ENCODE measurements around the gene NPW.

NPW gene

DNA sequence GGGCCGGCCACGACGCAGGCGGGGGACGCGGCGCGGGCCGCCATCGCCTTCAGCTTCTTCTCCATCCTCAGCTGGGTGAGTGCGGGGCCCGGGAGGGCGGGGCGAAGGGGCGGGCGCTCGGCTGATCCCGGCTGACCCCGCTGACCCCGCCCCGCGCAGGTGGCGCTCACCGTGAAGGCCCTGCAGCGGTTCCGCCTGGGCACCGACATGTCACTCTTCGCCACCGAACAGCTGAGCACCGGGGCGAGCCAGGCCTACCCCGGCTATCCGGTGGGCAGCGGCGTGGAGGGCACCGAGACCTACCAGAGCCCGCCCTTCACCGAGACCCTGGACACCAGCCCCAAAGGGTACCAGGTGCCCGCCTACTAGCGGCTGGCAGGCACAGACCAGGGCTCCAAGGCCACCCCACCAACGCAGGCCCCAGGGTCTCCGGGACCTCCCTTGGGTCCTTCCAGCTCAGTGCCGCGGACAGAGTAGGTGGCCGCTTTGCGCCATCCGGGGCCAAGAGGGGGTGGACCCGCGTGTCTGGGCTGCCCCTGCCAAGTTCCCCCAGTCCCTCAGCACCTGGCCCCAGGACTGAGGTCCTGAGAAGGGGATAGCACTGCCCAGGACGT lies 26.8 kb upstream of the NPW start:
- DNase-seq (ENCODE audit: low read depth) = no peak
- TF ChIP-seq POLR2A (IDR thresholded peaks at IDR 0.05; ENCODE audit: extremely low read depth, insufficient read length) = no peak
- no peak for TF ChIP-seq MYC (IDR thresholded peaks at IDR 0.05; ENCODE audit: low read depth, low read length)
- TF ChIP-seq, protein P1, sequence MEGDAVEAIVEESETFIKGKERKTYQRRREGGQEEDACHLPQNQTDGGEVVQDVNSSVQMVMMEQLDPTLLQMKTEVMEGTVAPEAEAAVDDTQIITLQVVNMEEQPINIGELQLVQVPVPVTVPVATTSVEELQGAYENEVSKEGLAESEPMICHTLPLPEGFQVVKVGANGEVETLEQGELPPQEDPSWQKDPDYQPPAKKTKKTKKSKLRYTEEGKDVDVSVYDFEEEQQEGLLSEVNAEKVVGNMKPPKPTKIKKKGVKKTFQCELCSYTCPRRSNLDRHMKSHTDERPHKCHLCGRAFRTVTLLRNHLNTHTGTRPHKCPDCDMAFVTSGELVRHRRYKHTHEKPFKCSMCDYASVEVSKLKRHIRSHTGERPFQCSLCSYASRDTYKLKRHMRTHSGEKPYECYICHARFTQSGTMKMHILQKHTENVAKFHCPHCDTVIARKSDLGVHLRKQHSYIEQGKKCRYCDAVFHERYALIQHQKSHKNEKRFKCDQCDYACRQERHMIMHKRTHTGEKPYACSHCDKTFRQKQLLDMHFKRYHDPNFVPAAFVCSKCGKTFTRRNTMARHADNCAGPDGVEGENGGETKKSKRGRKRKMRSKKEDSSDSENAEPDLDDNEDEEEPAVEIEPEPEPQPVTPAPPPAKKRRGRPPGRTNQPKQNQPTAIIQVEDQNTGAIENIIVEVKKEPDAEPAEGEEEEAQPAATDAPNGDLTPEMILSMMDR (IDR thresholded peaks at IDR 0.05; ENCODE audit: low read depth, low read length) = no peak
- TF ChIP-seq, protein P2, sequence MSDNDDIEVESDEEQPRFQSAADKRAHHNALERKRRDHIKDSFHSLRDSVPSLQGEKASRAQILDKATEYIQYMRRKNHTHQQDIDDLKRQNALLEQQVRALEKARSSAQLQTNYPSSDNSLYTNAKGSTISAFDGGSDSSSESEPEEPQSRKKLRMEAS (IDR thresholded peaks at IDR 0.05; ENCODE audit: low read depth, low read length) = no peak
- H3K4me3 ChIP-seq (ENCODE audit: low read depth, low read length) = no peak overlapping the region

DNA sequence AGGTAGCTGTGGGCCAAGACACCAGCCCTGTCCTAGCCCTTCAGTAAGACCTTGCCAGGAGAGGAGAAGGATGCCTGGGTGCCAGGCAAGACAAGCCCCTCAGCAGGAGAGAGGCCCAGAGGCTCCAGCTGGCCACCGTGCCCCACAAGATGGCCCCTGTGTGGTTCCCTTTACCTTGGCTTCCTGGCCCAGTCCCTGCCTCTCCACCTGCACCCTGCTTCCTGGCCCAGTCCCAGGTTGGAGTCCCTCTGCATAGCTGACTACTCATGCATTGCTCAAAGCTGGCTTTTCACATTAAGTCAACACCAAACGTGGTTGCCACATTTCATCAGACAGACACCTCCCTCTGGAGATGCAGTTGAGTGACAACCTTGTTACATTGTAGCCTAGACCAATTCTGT lies 25.9 kb upstream of the NPW start:
- no peak overlapping the region for H3K4me3 ChIP-seq (ENCODE audit: low read depth, low read length)
- DNase-seq (ENCODE audit: low read depth) = no peak
- TF ChIP-seq POLR2A (IDR thresholded peaks at IDR 0.05; ENCODE audit: extremely low read depth, insufficient read length) (no peak), MYC (IDR thresholded peaks at IDR 0.05; ENCODE audit: low read depth, low read length) (no peak)
- TF ChIP-seq, protein P2 (IDR thresholded peaks at IDR 0.05; ENCODE audit: low read depth, low read length) = no peak
- TF ChIP-seq, protein P1 (IDR thresholded peaks at IDR 0.05; ENCODE audit: low read depth, low read length) = no peak

DNA sequence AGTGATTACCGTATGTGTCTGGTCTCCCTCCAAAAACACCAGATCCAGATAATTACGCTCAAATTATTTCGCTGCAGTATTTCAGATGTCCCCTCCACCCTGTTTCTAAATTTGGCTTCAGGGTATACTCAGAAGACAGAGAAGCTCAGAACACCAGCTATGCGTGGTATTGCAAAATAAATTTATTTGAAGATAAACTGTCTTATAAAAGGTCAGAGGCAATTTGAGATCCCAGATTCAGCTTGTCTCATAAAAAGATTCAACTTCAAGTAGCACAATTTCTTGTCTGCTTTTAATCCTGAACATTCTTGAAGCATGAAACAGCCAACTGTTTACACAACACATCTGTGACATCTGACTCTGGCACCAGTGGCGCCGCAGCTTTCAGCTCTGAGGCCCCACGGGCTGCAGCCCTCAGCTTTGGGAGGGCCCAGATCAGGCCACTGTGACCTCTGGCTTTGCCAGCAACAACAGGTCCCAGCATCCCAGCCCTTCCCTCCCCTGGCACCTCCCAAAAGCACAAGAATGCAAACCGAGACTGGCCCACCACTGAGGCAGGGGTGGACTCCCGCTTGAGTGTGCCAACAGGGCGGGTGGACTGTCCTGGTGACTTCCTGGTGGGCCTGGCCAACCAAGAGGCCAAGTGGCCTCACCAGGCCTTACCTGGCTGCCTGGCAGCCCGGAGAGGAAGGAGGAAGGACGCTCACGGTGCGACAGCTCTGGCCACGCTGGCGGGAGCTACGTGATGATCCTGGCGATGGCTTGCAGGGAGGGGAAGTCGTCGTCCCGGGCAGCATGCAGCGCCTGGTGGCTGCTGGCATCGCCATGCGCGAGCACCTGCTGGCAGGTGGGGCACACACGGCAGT lies 21.9 kb upstream of the NPW start:
- no peak overlapping the region for H3K4me3 ChIP-seq (ENCODE audit: low read depth, low read length)
- DNase-seq (ENCODE audit: low read depth) = no peak
- TF ChIP-seq MYC (IDR thresholded peaks at IDR 0.05; ENCODE audit: low read depth, low read length) (no peak), POLR2A (IDR thresholded peaks at IDR 0.05; ENCODE audit: extremely low read depth, insufficient read length) (no peak)
- TF ChIP-seq, protein P1 (IDR thresholded peaks at IDR 0.05; ENCODE audit: low read depth, low read length) = no peak
- TF ChIP-seq, protein P2 (IDR thresholded peaks at IDR 0.05; ENCODE audit: low read depth, low read length) = no peak

DNA sequence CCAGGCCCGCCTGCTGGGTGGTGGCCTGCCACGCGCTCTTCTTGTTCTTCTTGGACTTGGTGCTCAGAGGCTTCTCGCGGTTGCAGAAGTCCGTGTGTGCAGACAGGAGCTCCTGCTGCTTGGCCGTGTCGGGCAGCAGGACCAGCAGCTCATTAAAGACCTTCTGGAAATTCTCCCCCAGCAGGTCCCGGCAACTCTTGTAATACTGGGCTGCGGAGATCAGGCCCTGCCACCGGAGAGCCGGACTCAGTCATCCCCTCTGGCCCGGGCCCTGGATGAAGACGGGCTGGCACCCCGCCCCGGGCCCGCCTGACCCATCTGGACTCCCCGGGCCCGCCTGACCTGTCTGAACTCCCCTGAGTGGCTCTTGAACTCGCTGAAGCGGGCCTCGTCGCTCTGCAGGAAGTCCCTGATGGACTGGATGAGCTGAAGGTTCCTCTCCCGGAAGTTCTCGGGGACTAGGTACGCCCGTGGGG lies 21.2 kb upstream of the NPW start:
- no peak for DNase-seq (ENCODE audit: low read depth)
- no peak overlapping the region for H3K4me3 ChIP-seq (ENCODE audit: low read depth, low read length)
- TF ChIP-seq, protein P2 (IDR thresholded peaks at IDR 0.05; ENCODE audit: low read depth, low read length) = no peak
- TF ChIP-seq MYC (IDR thresholded peaks at IDR 0.05; ENCODE audit: low read depth, low read length) (no peak), POLR2A (IDR thresholded peaks at IDR 0.05; ENCODE audit: extremely low read depth, insufficient read length) (no peak)
- TF ChIP-seq, protein P1 (IDR thresholded peaks at IDR 0.05; ENCODE audit: low read depth, low read length) = no peak

DNA sequence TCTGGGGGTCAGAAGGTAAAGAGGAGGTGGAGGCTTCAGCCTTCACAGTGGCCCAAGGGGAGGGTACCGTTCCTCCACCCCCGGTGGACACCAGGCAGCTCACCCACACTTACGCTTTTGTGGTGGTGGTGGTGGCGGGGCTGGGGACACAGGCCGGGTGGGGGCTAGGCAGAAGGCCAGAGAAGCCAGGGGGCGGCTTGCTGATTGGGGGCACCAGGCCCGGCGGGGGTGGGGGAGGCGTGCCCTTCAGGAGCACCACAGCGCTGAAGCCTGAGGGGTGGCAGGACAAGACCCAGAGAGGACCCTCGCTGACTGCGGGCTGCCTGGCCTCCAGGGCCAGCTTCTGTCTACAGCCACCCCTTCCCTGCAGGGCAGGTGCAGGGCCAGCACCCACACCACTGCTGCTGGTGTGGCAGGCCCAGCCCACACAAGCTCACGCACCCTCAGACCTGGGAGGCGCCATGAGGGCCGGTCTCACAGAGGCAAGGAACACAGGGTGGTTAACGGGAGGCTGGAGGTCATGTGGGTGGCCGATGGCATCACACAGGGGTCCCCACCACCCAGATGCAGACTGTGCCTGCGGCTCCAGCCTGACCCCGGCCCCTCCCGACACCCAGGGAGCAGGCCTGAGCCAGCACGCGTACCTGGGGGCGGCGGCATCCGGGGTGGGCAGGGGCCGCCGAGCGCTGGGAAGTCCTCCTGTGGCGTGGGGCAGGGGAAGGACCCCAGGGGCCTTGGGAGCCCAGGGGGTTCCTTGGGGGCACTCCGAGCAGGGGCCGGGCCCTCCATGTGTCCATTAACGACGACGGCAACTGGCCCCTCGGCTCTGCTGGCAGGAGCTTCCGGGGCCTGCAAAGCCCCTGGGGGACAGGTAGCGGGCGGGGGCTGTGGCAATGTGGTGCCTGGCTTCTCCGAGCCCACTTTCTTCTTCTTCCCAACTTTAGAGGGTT lies 20.5 kb upstream of the NPW start:
- DNase-seq (ENCODE audit: low read depth) = no peak
- no peak overlapping the region for H3K4me3 ChIP-seq (ENCODE audit: low read depth, low read length)
- TF ChIP-seq, protein P2 (IDR thresholded peaks at IDR 0.05; ENCODE audit: low read depth, low read length) = no peak
- TF ChIP-seq, protein P1 (IDR thresholded peaks at IDR 0.05; ENCODE audit: low read depth, low read length) = no peak
- TF ChIP-seq MYC (IDR thresholded peaks at IDR 0.05; ENCODE audit: low read depth, low read length) = no peak
- TF ChIP-seq POLR2A (IDR thresholded peaks at IDR 0.05; ENCODE audit: extremely low read depth, insufficient read length) = no peak

All from NB4 (cell line).